HEK293 (cell line): ENCODE measurements around the gene CX3CL1.

Source experiments
- CTCF ChIA-PET: fragments of 350-600 bp; formaldehyde crosslinking; extraction: SDS; loops from one replicate; lab custom pipeline; 2021; ENCODE audit warnings: antibody characterized with exemption; lab: Yijun Ruan, JAX
- POLR2A ChIA-PET: fragments of 300-600 bp; formaldehyde crosslinking; extraction: SDS; loops from one replicate; lab custom pipeline; 2020; ENCODE audit warnings: antibody characterized with exemption, inconsistent platforms; lab: Yijun Ruan, JAX
- H3K27ac ChIP-seq: fragments of 200-500 bp; sonication (Bioruptor generic); 2 replicates; pipeline ENCODE4 v1.5.1; 2014; ENCODE audit warnings: low read depth, low read length, control low read depth, inconsistent platforms; ENCODE audit errors: extremely low read depth
- H3K36me3 ChIP-seq, 2 experiments: fragments of 200-500 bp in 1 of 2; sonication (Bioruptor generic) in 1 of 2; 1 replicate in 1 of 2; 2 replicates in 1 of 2; pipeline ENCODE4 v1.5.1; 2014 to 2017; ENCODE audit warnings: inconsistent platforms in 2 of 2, low read length in 2 of 2; ENCODE audit not compliant: control insufficient read depth in 2 of 2, insufficient read depth in 1 of 2
- H3K4me1 ChIP-seq: fragments of 200-500 bp; sonication (Bioruptor generic); 2 replicates; pipeline ENCODE4 v1.5.1; 2014; ENCODE audit warnings: mild to moderate bottlenecking, low read length, inconsistent platforms; ENCODE audit not compliant: control insufficient read depth, insufficient read depth
- H3K4me3 ChIP-seq: 2 replicates; pipeline ENCODE4 v1.5.1; 2011; ENCODE audit warnings: low read depth, mild to moderate bottlenecking, control low read depth, low read length, moderate library complexity
- H3K9me3 ChIP-seq: fragments of 200-500 bp; sonication (Bioruptor generic); 2 replicates; pipeline ENCODE4 v1.5.1; 2014; ENCODE audit warnings: low read depth, low read length, inconsistent platforms; ENCODE audit not compliant: control insufficient read depth, insufficient read depth
- EGR2 ChIP-seq: fragments of 450-650 bp; formaldehyde crosslinking; IDR thresholded peaks from 2 replicates; pipeline ENCODE4 v1.5.1; 2016; ENCODE audit warnings: low read depth, missing biosample characterization, missing genetic modification characterization
- SETDB1 ChIP-seq: IDR thresholded peaks from one replicate; pipeline ENCODE4 v1.6.1; 2017; ENCODE audit warnings: mild to moderate bottlenecking, low read length, moderate library complexity, mixed read lengths; ENCODE audit not compliant: insufficient read length
- TCF7L2 ChIP-seq: IDR thresholded peaks from 2 replicates; pipeline ENCODE4 v1.6.1; 2011; ENCODE audit warnings: low read depth, mild to moderate bottlenecking, inconsistent platforms, low read length, moderate library complexity, borderline replicate concordance
- YY2 ChIP-seq: fragments of 450-650 bp; formaldehyde crosslinking; IDR thresholded peaks from 2 replicates; pipeline ENCODE4 v1.5.1; 2016; ENCODE audit warnings: missing biosample characterization, missing genetic modification characterization
- ZFHX2 ChIP-seq: fragments of 450-650 bp; formaldehyde crosslinking; conservative IDR thresholded peaks from 2 replicates; pipeline ENCODE4 v1.5.1; 2016; ENCODE audit warnings: missing biosample characterization, missing genetic modification characterization
- ZFP3 ChIP-seq: fragments of 450-650 bp; formaldehyde crosslinking; IDR thresholded peaks from 2 replicates; pipeline ENCODE4 v1.5.1; 2016; ENCODE audit warnings: low read depth, missing biosample characterization, missing genetic modification characterization
- ZIC2 ChIP-seq: fragments of 450-650 bp; formaldehyde crosslinking; IDR thresholded peaks from 2 replicates; pipeline ENCODE4 v1.5.1; 2016; ENCODE audit warnings: missing biosample characterization, missing genetic modification characterization
- ZNF169 ChIP-seq: fragments of 450-650 bp; formaldehyde crosslinking; IDR thresholded peaks from 2 replicates; pipeline ENCODE4 v1.5.1; 2016; ENCODE audit warnings: missing biosample characterization, missing genetic modification characterization
- ZNF341 ChIP-seq: fragments of 450-650 bp; formaldehyde crosslinking; IDR thresholded peaks from 2 replicates; pipeline ENCODE4; 2016; ENCODE audit warnings: low read depth, missing biosample characterization, missing genetic modification characterization
- ZNF391 ChIP-seq: fragments of 450-650 bp; formaldehyde crosslinking; IDR thresholded peaks from 2 replicates; pipeline ENCODE4 v1.5.1; 2016; ENCODE audit warnings: low read depth, missing biosample characterization, missing genetic modification characterization, borderline replicate concordance
- ZNF394 ChIP-seq: fragments of 450-650 bp; formaldehyde crosslinking; IDR thresholded peaks from 2 replicates; pipeline ENCODE4 v1.5.1; 2016; ENCODE audit warnings: missing biosample characterization, missing genetic modification characterization, mild to moderate bottlenecking, moderate library complexity, borderline replicate concordance
- ZNF530 ChIP-seq: fragments of 450-650 bp; formaldehyde crosslinking; IDR thresholded peaks from 2 replicates; pipeline ENCODE4 v1.5.1; 2016; ENCODE audit warnings: low read depth, missing biosample characterization, missing genetic modification characterization
- ZNF768 ChIP-seq: fragments of 450-650 bp; formaldehyde crosslinking; IDR thresholded peaks from 2 replicates; pipeline ENCODE4 v1.5.1; 2018; ENCODE audit warnings: missing biosample characterization, mild to moderate bottlenecking, missing genetic modification characterization
- TF ChIP-seq, protein P1 (sequence below): fragments of 450-650 bp; formaldehyde crosslinking; IDR thresholded peaks from 2 replicates; pipeline ENCODE4 v1.5.1; 2016; ENCODE audit warnings: missing biosample characterization, missing genetic modification characterization

The CX3CL1 gene

DNA sequence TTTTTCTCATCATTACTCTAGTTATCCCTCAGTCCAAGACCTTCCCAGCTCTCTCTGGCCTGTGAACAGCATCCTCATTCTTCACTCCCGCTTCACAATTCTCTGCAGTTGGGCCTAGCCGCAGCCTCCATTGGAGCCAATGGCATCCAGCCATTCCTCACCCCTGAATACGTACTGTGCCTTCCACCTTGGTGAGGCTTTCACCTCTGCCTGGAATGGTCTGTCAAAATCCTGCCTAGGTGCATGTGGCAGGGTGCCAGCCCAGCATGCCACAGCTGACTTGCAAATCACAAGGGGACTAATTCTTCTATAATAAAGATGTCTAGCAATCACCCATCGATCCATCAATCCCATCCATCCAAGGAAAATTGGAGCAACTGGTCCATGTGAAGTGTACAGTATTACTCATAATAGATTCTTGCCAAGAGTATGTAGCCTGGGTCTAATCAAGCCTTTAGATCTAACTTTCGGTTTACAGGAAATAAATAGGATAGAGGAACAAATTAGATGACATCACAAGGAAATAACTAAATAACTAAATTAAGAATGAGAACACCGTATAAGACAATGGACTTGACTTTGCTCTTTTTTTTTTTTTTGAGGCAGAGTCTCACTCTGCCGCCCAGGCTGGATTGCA is 5.1 kb upstream of the CX3CL1 start:
- H3K4me3 ChIP-seq: no peak overlapping the region
- POLR2A ChIA-PET: no interaction called here
- H3K4me1 ChIP-seq: peaks cover 3% of the 10 kb centered on the region; the same call in 1 of the 2 replicates
- TF ChIP-seq, protein P1, sequence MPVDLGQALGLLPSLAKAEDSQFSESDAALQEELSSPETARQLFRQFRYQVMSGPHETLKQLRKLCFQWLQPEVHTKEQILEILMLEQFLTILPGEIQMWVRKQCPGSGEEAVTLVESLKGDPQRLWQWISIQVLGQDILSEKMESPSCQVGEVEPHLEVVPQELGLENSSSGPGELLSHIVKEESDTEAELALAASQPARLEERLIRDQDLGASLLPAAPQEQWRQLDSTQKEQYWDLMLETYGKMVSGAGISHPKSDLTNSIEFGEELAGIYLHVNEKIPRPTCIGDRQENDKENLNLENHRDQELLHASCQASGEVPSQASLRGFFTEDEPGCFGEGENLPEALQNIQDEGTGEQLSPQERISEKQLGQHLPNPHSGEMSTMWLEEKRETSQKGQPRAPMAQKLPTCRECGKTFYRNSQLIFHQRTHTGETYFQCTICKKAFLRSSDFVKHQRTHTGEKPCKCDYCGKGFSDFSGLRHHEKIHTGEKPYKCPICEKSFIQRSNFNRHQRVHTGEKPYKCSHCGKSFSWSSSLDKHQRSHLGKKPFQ (tag by site-specific recombination): no peak
- TF ChIP-seq SETDB1: no peak
- no peak for TF ChIP-seq ZNF394
- no peak for TF ChIP-seq ZNF341 (tag by site-specific recombination)
- TF ChIP-seq ZFP3 (tag by site-specific recombination): no peak
- no peak for TF ChIP-seq TCF7L2
- TF ChIP-seq, all 188 proteins: peak for 0
- Histone ChIP-seq H3K9me3 (no peaks in the 10 kb centered on the region), H3K27ac (no peak overlapping the region), H3K36me3 (no peaks in the 10 kb centered on the region)
- CTCF ChIA-PET: no interaction called here

DNA sequence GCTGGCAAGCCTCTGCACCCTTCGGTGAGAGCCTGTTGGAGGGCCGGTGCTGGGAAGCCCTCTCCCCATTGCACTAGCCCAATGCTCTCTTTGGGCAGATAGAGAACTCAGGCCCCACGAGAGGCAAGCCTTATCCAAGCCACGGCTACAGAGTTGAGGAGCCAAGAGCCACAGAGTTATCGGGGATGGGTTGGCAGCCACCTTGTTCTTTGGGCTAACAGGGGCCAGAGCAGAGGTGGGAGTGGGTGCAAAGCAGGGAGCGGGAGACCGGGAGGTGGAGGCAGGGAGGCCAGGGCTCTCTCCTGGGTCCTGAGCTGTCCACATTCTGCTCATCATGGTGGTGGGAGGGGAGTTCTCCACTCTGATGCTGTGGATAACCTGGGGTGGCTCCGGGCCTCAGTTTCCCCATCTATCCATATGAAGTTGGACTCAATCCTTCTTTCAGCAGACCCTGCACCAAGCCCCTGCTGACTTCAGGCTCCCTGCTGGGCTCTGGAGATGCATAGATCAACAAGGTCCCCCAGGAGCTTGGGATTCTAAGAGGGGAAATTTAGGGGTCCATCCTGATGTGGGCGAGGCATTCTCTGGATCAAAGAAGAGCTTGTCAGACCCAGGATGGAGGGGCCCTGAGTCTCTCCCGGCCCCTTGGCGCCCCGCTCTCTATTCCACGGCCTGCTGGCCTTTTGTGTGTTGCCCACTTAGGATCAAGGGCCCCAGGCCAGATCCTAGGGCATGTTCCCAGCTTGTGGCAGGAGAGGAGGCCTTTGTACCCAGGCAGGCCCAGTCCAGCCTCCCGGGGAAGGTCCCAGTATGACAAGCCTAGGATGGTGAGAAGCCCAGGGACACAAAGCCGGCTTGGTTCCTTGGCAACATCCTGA is 557 bp upstream of the CX3CL1 start:
- no peaks in the 10 kb centered on the region for H3K9me3 ChIP-seq
- H3K4me3 ChIP-seq: no peak overlapping the region
- no peaks in the 10 kb centered on the region for H3K36me3 ChIP-seq
- CTCF ChIA-PET: interaction anchor here (0.6 to 0.8 kb wide), 2 partner anchors 11 to 45 kb away, joined by 3 to 4 read pairs; no protein-coding TSS in a partner anchor
- POLR2A ChIA-PET: no interaction called here
- TF ChIP-seq ZNF530 (tag by site-specific recombination) (no peak), ZIC2 (peak; percentile 59)
- TF ChIP-seq, all 188 proteins: peak for 1
- Histone ChIP-seq H3K27ac (no peak overlapping the region), H3K4me1 (peaks cover 10% of the 10 kb centered on the region)

DNA sequence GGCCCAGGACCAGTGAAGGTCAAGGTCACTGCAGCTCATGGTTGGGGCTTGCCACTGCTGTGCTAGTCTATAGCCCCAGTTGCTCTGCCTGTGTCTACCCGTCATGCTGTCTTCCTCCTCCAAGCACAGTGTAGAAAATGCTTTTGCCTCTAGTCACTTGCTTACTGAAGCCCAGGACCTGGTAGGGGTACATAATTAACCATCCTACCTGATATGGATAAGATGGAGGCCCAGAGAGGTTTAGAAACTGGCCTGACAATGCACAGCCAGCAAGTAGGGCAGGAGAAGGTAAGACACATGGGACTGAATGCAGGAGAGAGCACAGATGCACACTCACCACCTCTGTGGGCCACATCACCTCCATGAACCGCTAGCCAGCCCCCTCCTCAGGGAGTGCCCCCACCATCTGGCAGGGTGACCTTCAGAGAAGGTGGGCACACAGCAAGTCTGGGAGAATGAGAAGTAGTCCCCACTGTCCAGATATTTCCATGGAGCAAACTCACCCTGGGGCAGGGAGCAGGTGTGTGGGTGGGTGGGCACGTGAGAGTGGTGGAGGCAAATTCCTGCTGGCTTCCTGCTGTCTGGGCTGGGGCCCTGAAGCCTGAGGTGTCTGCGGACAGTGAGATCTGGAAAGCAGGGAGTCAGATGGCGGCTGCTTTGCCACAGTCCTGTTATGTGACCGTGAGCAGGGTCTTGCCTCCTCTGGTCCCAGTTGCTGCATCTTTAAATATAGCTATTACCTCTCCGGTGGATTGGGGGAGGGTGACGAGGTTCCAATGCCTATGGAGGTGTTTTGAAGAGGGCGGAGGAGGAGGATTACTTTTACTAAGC is 1.0 kb downstream of the CX3CL1 start:
- Histone ChIP-seq H3K4me1 (peaks cover 15% of the 10 kb centered on the region), H3K9me3 (no peaks in the 10 kb centered on the region), H3K27ac (no peak overlapping the region), H3K4me3 (no peak overlapping the region), H3K36me3 (no peaks in the 10 kb centered on the region)
- 0 out of 2 replicates have a peak, but pooled peaks have one; percentile 9 for TF ChIP-seq ZFHX2 (tag by site-specific recombination)
- TF ChIP-seq YY2 (tag by site-specific recombination): no peak
- TF ChIP-seq ZNF391 (tag by site-specific recombination): no peak
- peak; percentile 60 for TF ChIP-seq ZNF768 (tag by site-specific recombination)
- peak; percentile 38; the same call in 1 of the 2 replicates for TF ChIP-seq EGR2 (tag by site-specific recombination)
- TF ChIP-seq ZNF169 (tag by site-specific recombination): no peak
- ChIA-PET CTCF (interaction anchor here (0.6 to 0.8 kb wide), 2 partner anchors 45 to 51 kb away, joined by 3 to 5 read pairs; no protein-coding TSS in a partner anchor), POLR2A (no interaction called here)
